GM12873 (cell line): ENCODE measurements around the gene TEC.

Experiments used
- TF ChIP-seq, protein P1 (sequence below): IDR thresholded peaks from 2 replicates; pipeline ENCODE4 v1.5.1; 2012; ENCODE audit warnings: low read depth, mild to moderate bottlenecking, moderate library complexity, low read length, control low read depth; ENCODE audit not compliant: insufficient read depth; ENCODE audit errors: missing control alignments

The TEC gene

DNA sequence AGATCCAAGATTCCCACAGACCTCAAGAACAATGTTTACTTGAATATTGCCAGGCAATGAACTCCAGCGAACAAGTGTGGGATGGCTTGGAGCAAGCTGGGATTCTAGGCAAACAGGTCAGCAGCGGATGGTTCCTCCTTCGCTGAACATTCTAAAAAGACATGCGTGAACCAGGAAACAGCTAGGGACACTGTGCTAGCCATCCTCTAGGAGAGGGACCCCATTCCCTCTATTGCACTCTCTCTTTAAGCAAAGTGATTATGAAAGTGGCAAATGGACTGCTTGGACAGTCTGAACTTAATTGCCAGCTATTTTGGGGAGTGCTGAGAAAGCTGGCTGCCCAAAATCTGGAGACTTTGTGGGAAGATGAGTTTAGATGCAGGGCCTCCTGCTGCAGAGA, 29.9 kb upstream of the TEC start:
- TF ChIP-seq, protein P1, sequence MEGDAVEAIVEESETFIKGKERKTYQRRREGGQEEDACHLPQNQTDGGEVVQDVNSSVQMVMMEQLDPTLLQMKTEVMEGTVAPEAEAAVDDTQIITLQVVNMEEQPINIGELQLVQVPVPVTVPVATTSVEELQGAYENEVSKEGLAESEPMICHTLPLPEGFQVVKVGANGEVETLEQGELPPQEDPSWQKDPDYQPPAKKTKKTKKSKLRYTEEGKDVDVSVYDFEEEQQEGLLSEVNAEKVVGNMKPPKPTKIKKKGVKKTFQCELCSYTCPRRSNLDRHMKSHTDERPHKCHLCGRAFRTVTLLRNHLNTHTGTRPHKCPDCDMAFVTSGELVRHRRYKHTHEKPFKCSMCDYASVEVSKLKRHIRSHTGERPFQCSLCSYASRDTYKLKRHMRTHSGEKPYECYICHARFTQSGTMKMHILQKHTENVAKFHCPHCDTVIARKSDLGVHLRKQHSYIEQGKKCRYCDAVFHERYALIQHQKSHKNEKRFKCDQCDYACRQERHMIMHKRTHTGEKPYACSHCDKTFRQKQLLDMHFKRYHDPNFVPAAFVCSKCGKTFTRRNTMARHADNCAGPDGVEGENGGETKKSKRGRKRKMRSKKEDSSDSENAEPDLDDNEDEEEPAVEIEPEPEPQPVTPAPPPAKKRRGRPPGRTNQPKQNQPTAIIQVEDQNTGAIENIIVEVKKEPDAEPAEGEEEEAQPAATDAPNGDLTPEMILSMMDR, result no peak

DNA sequence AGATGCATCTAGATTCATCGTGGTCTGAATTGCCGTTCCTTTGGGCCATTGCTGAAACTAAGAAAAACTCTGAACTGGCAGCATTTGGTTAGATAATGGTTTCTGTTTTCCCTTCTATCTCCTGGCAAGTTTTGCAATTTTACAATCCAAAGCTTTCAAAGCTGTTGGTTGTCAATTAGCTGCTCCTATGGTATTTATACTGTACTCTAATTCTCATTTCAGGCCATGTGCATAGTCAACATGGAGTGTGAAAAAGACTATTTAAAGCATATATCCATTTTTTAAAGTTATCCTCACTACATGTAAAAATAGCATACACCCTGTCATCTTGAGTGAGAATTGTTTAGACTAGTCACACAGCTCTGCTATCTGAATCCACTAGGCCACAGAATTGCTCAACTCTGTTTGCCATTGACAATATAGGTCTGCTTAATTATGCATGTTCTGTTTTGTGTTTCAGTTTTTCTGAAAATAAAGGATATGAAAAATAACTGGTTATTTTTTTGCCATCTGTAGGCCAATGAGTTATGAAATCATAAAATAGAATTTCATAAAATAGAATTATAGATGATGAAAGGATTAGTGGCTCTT, 27.7 kb upstream of the TEC start:
- TF ChIP-seq, protein P1, result no peak

DNA sequence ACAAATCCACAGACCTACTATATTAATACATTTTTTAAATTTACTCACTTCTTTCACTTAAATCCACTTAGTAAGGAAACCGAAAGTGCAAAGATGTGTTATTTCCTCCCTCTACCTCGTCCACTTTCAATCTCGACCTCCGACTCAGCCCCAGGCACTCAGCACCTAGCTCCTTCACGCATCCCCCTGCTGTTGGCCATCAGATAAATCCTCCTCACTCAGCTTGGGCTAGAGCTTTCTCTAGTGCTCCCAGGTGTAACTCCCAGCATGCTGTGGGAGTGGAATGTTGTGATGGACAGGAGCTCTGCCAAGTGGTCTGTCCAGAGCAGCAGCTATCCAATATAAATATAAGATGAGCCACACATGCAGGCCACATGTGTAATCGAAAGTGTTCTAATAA, 26.7 kb upstream of the TEC start:
- TF ChIP-seq, protein P1, result no peak

DNA sequence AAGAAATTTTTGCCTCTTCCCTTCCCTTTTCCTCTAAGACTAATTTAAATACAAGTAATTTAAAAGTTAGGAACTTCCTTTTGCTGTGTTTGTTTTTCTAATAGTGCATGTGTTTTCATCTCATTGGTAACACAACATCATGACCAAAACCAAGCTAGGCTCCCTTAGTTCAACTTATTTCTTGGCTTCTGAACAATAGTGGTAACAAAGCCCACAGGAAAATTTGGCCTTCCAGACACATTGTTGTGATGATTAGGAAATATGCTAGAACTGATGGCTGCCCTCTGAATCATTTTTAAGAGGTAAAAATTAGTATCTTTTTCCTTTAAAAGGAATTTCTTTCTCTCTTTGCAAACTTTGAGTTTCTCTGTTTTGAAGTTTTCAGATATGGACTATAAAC, 25.5 kb upstream of the TEC start:
- TF ChIP-seq, protein P1, result no peak

DNA sequence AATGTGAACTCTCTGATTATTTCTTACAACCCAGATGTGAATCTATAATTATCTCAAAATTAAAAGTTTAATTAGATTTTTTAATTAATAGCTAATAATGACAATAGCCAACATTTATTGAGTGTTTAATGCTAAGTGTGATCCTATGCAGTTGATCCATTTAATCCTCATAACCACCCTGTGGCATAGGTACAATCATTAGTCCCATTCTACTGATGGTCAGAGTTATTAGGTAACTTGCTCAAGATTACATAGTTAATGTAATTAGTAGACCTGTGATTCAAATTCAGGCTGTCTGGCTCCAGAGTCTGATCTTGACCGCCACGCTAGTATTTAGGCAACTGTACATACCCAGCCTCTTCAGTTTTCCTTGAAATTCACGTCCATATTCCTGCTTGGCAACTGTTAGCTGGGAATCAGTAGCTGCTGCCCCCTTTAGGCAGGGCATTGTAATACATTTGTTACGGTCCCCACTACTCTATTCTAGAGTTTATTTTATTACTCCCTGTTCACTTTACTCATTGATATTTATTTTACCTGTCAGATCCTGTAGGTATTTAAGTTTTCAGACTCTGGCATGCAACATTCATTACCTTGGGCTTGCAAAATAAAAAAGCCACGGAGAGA, 20.6 kb upstream of the TEC start:
- TF ChIP-seq, protein P1, result peak; percentile 65

DNA sequence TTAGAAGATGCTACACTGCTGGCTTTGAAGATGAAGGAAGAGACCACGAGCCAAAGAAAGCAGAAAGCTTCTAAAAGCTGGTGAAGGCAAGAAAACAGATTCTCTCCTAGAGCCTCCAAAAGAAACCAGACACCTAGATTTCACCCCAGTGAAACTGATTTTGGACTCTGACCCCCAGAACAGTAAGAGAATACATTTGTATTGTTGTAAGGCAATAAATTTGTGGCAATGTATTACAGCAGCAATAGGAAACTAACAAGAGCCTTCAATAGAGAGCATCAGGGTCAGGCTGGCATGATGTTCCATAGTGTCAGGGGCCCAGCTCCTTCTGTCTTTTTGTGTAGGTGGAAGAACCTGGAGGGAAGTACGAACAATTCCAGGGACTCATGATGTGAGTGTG, 6.0 kb upstream of the TEC start:
- TF ChIP-seq, protein P1, result no peak

DNA sequence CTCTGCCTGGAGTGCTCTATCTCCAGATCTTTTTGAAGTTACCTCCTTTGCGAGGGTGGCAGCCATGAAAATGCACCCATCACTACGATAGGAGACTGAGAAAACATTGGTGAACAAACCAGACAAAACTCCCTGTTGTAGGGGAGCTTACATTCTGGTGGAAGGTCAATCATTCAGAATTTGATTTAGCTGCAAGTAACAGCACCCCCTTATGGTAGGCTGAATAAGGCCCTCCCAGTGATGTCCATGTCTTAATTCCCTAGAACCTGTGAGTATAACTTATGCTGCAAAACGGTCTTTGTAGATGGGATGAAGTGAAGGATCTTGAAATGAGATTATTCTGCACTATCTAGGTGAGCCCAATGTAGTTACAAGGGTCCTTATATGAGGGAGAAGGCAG, 5.6 kb upstream of the TEC start:
- TF ChIP-seq, protein P1, result peak; percentile 79
